Mesothelial cell of epicardium (in vitro differentiated cells): ENCODE measurements around the gene S100PBP. TPM values are rescaled to one million over a fixed set of nuclear protein-coding genes. Genes with fewer than 3 reads are reported as not detected.
A peak's percentile ranks its signal among the peaks of the same experiment; 100 is the strongest.

Experiments
- DNase-seq, 2 experiments: peaks; one replicate each; pipeline ENCODE4 v3.0.0; 2021; ENCODE audit warnings: low spot score in 2 of 2; ENCODE audit not compliant: unreplicated experiment in 2 of 2
- H3K27ac Mint-ChIP-seq: 2 replicates; pipeline ENCODE4 v1.8.0; 2021; ENCODE audit warnings: mixed read lengths
- H3K27me3 Mint-ChIP-seq: 2 replicates; pipeline ENCODE4 v1.8.0; 2021; ENCODE audit warnings: low read depth, mixed read lengths
- H3K36me3 Mint-ChIP-seq: 2 replicates; pipeline ENCODE4 v1.8.0; 2021; ENCODE audit warnings: mixed read lengths
- H3K4me1 Mint-ChIP-seq: 2 replicates; pipeline ENCODE4 v1.8.0; 2021; ENCODE audit warnings: mixed read lengths
- H3K4me3 Mint-ChIP-seq: 2 replicates; pipeline ENCODE4 v1.8.0; 2021; ENCODE audit warnings: mild to moderate bottlenecking, moderate library complexity, mixed read lengths
- H3K9me3 Mint-ChIP-seq: 2 replicates; pipeline ENCODE4 v1.8.0; 2021; ENCODE audit warnings: mixed read lengths
- CTCF ChIP-seq: fragments of 200-600 bp; sonication (generic); IDR thresholded peaks from one replicate; pipeline ENCODE4 v1.5.0; 2021; ENCODE audit warnings: antibody characterized with exemption; ENCODE audit not compliant: unreplicated experiment
- total RNA-seq: library from RNA; stranded (reverse); gene quantifications from 3 replicates; pipeline ENCODE4 v1.2.1, GENCODE V29; 2021

Gene S100PBP
- 61.8 to 66.8 TPM (median 62.1 TPM) in 3 replicates for total RNA-seq

- DNase-seq: peak; percentile 98 to 99
- Mint-ChIP-seq H3K27me3 (no peaks in the 10 kb centered on the region), H3K9me3 (no peaks in the 10 kb centered on the region), H3K27ac (peak within 1 kb of the TSS; percentile 98), H3K4me1 (peaks cover 47% of the 10 kb centered on the region), H3K36me3 (peaks cover 2% of the 10 kb centered on the region), H3K4me3 (peak within 1 kb of the TSS; percentile 95)
- no peak for TF ChIP-seq CTCF
Measured at GRCh38 chr1:32817159-32817814, at the start of gene S100PBP, which contains the start of gene YARS1. Gene S100PBP, plus strand, starts transcription at chr1:32817653. Its CDS starts 8,447 bp downstream, at chr1:32826100. Gene YARS1, minus strand, starts transcription at chr1:32817358. Its CDS starts 114 bp downstream, at chr1:32817244.

- Mint-ChIP-seq H3K27ac (peak overlapping the region; percentile 77), H3K9me3 (no peaks in the 10 kb centered on the region), H3K4me1 (peaks cover 68% of the 10 kb centered on the region), H3K36me3 (peaks cover 16% of the 10 kb centered on the region), H3K27me3 (no peaks in the 10 kb centered on the region), H3K4me3 (no peak overlapping the region)
- TF ChIP-seq CTCF: no peak
- DNase-seq: no peak
Measured at GRCh38 chr1:32768110-32768850, 49.2 kb upstream of the S100PBP start.

GRCh38 chr1:32769524-32770220 is 47.8 kb upstream of the S100PBP start:
- DNase-seq: no peak
- H3K4me1 Mint-ChIP-seq: peaks cover 58% of the 10 kb centered on the region

GRCh38 chr1:32770221-32770731 is 47.2 kb upstream of the S100PBP start:
- TF ChIP-seq CTCF: no peak
- Mint-ChIP-seq H3K27me3 (no peaks in the 10 kb centered on the region), H3K27ac (peak overlapping the region; percentile 34), H3K4me1 (peaks cover 55% of the 10 kb centered on the region), H3K9me3 (no peaks in the 10 kb centered on the region), H3K4me3 (no peak overlapping the region), H3K36me3 (peaks cover 12% of the 10 kb centered on the region)
- DNase-seq: no peak

More at GRCh38 chr1:32769524-32770220, 47.8 kb upstream of the S100PBP start:
- Mint-ChIP-seq H3K27ac (peak overlapping the region; percentile 64), H3K36me3 (peaks cover 15% of the 10 kb centered on the region), H3K9me3 (no peaks in the 10 kb centered on the region), H3K4me3 (no peak overlapping the region), H3K27me3 (no peaks in the 10 kb centered on the region)
- no peak for TF ChIP-seq CTCF

GRCh38 chr1:32770741-32771548 is 46.5 kb upstream of the S100PBP start:
- Mint-ChIP-seq H3K4me1 (peaks cover 55% of the 10 kb centered on the region), H3K4me3 (no peak overlapping the region), H3K9me3 (no peaks in the 10 kb centered on the region), H3K36me3 (peaks cover 18% of the 10 kb centered on the region), H3K27me3 (no peaks in the 10 kb centered on the region), H3K27ac (peak overlapping the region; percentile 79)
- no peak for TF ChIP-seq CTCF
- no peak for DNase-seq
